Measurements from ENCODE around the gene EIF4G3. TPM values are rescaled to one million over a fixed set of nuclear protein-coding genes. Genes with fewer than 3 reads are reported as not detected.
"Not testable (repeated sequence)": the region's sequence is repeated elsewhere in the genome, so short reads cannot be mapped to it uniquely, and the experiment has no call there.

EIF4G3 gene
- total RNA-seq, 1 donor from 2014 or later, result 33.9 TPM

DNA sequence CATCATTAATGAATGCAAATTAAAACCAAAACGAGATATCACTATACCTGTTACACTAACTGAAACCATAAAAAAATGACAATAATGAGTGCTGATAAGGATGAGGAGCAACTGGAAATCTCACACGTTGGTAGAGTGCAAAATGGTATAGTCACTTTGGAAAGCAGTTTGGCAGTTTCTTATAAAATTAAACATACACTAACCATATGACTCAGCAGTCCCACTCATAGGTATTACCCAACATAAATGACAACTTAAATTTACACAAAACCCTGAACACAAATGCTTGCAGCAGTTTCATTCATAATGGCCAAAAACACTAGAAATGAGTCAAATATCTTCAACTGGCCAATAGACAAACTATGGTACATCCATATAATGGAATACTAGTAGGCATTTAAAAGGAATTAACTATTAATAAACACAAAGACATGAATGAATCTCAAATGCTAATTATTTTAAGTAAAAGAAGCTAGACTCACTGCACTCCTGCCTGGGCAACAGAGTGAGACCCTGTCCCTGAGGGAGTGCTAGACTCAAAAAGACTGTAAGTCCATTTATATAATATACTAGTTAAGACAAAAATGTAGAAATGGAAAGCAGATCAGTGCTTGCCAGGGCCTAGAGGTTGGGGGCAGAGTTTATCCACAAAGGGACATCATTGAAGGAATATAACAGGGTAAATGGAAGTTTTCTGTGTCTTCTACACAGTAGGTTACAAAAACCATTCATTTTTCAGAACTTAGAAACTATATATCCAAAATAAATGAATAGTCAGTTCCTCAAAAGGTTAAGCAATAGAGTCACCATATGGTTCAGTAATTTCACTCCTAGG, 77.4 kb downstream of the EIF4G3 start:
- Histone ChIP-seq H3K9me3 (replicated peaks) (no peaks in the 10 kb centered on the region), H3K27ac (replicated peaks) (no peak overlapping the region), H3K27me3 (ENCODE audit: low read depth) (no peaks in the 10 kb centered on the region), H3K36me3 (no peaks in the 10 kb centered on the region), H3K4me1 (peaks cover 5% of the 10 kb centered on the region), H3K4me3 (no peak overlapping the region)
- TF ChIP-seq, protein P1, sequence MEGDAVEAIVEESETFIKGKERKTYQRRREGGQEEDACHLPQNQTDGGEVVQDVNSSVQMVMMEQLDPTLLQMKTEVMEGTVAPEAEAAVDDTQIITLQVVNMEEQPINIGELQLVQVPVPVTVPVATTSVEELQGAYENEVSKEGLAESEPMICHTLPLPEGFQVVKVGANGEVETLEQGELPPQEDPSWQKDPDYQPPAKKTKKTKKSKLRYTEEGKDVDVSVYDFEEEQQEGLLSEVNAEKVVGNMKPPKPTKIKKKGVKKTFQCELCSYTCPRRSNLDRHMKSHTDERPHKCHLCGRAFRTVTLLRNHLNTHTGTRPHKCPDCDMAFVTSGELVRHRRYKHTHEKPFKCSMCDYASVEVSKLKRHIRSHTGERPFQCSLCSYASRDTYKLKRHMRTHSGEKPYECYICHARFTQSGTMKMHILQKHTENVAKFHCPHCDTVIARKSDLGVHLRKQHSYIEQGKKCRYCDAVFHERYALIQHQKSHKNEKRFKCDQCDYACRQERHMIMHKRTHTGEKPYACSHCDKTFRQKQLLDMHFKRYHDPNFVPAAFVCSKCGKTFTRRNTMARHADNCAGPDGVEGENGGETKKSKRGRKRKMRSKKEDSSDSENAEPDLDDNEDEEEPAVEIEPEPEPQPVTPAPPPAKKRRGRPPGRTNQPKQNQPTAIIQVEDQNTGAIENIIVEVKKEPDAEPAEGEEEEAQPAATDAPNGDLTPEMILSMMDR (IDR thresholded peaks at IDR 0.05; ENCODE audit: borderline replicate concordance), result no peak
- intact Hi-C loops (cut with micrococcal nuclease), result no loop called here
- no peak for DNase-seq

- TF ChIP-seq, protein P1 (IDR thresholded peaks at IDR 0.05; ENCODE audit: borderline replicate concordance), result no peak
- Histone ChIP-seq H3K4me1 (peaks cover 5% of the 10 kb centered on the region), H3K9me3 (replicated peaks) (no peaks in the 10 kb centered on the region), H3K4me3 (no peak overlapping the region), H3K27me3 (ENCODE audit: low read depth) (no peaks in the 10 kb centered on the region), H3K27ac (replicated peaks) (no peak overlapping the region), H3K36me3 (no peaks in the 10 kb centered on the region)
- intact Hi-C loops (cut with micrococcal nuclease), result no loop called here
- no peak for DNase-seq
Measured at GRCh38 chr1:21098186-21098915, 78.3 kb downstream of the EIF4G3 start.

DNA sequence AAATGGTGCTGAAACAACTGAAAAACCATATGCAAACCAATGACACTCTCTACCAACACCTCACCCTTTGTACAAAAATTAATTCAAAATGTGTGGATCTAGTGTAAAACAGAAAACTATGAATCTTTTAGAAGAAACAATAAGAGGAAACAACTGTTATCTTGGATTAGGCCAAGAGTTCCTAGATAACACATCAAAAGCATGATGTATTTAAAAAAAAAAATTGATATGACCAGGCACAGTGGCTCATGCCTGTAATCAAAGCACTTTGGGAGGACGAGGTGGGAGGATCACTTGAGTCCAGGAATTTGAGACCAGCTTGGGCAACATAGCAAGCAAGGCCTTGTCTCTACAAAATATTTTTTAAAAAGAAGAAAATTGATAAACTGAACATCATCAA, 79.0 kb downstream of the EIF4G3 start:
- no peak overlapping the region for H3K27ac ChIP-seq (replicated peaks)
- DNase-seq, result no peak
- intact Hi-C loops (cut with micrococcal nuclease), result no loop called here
- H3K36me3 ChIP-seq, result no peaks in the 10 kb centered on the region
- H3K4me3 ChIP-seq, result no peak overlapping the region
- TF ChIP-seq, protein P1 (IDR thresholded peaks at IDR 0.05; ENCODE audit: borderline replicate concordance), result no peak
- H3K4me1 ChIP-seq, result peaks cover 5% of the 10 kb centered on the region
- no peaks in the 10 kb centered on the region for H3K27me3 ChIP-seq (ENCODE audit: low read depth)
- H3K9me3 ChIP-seq (replicated peaks), result no peaks in the 10 kb centered on the region

DNA sequence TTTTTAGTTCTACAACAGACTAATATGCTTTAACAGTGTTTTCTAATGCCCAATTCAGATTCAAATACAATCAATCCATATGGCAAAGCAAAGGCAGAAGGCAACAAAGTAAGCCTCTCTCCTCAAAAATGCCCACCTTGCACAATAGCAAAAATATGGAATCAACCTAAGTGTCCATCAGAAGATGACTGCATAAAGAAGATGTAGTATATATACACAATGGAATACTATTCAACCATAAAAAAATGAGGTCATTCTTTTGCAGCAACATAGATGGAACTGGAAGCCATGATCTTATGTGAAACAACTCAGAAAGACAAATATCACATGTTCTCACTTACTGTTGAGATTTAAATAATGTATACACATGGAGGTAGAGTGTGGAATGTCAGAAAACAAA, 80.7 kb downstream of the EIF4G3 start:
- TF ChIP-seq, protein P1 (IDR thresholded peaks at IDR 0.05; ENCODE audit: borderline replicate concordance), result no peak
- H3K36me3 ChIP-seq, result no peaks in the 10 kb centered on the region
- H3K27me3 ChIP-seq (ENCODE audit: low read depth), result no peaks in the 10 kb centered on the region
- intact Hi-C loops (cut with micrococcal nuclease), result no loop called here
- H3K4me3 ChIP-seq, result no peak overlapping the region
- H3K9me3 ChIP-seq (replicated peaks), result no peaks in the 10 kb centered on the region
- H3K27ac ChIP-seq (replicated peaks), result no peak overlapping the region
- no peak for DNase-seq
- peaks cover 3% of the 10 kb centered on the region for H3K4me1 ChIP-seq

DNA sequence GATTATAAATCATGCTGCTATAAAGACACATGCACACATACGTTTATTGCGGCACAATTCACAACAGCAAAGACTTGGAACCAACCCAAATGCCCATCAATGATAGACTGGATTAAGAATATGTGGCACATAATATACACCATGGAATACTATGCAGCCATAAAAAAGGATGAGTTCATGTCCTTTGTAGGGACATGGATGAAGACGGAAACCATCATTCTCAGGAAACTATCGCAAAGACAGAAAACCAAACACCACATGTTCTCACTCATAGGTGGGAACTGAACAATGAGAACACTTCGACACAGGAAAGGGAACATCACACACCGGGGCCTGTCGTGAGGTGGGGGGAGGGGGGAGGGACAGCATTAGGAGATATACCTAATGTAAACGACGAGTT, 82.4 kb downstream of the EIF4G3 start:
- DNase-seq; H3K27ac ChIP-seq (replicated peaks); H3K9me3 ChIP-seq (replicated peaks); H3K36me3 ChIP-seq; H3K27me3 ChIP-seq (ENCODE audit: low read depth); intact Hi-C loops (cut with micrococcal nuclease); H3K4me3 ChIP-seq: not testable (repeated sequence)
- peaks cover 18% of the 10 kb centered on the region for H3K4me1 ChIP-seq

DNA sequence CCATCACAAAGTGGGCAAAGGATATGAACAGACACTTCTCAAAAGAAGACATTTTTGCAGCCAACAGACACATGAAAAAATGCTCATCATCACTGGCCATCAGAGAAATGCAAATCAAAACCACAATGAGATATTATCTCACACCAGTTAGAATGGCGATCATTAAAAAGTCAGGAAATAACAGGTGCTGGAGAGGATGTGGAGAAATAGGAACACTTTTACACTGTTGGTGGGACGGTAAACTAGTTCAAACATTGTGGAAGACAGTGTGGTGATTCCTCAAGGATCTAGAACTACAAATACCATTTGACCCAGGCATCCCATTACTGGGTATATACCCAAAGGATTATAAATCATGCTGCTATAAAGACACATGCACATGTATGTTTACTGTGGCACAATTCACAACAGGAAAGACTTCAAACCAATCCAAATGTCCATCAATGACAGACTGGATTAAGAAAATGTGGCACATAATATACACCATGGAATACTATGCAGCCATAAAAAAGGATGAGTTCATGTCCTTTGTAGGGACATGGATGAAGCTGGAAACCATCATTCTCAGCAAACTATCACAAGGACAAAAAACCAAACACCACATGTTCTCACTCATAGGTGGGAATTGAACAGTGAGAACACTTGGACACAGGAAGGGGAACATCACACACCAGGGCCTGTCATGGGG, 83.3 kb downstream of the EIF4G3 start:
- DNase-seq; intact Hi-C loops (cut with micrococcal nuclease); H3K4me3 ChIP-seq; H3K27me3 ChIP-seq (ENCODE audit: low read depth); H3K27ac ChIP-seq (replicated peaks); H3K9me3 ChIP-seq (replicated peaks); H3K36me3 ChIP-seq: not testable (repeated sequence)
- H3K4me1 ChIP-seq, result peaks cover 19% of the 10 kb centered on the region

DNA sequence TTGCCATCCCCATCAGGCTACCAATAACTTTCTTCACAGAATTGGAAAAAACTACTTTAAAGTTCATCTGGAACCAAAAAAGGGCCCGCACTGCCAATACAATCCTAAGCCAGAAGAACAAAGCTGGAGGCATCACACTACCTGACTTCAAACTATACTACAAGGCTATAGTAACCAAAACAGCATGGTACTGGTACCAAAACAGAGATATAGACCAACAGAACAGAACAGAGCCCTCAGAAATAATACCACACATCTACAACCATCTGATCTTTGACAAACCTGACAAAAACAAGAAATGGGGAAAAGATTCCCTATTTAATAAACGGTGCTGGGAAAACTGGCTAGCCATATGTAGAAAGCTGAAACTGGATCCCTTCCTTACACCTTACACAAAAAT, 84.2 kb downstream of the EIF4G3 start:
- H3K4me3 ChIP-seq; H3K9me3 ChIP-seq (replicated peaks); DNase-seq; intact Hi-C loops (cut with micrococcal nuclease); H3K27ac ChIP-seq (replicated peaks); H3K27me3 ChIP-seq (ENCODE audit: low read depth); H3K36me3 ChIP-seq: not testable (repeated sequence)
- peaks cover 19% of the 10 kb centered on the region for H3K4me1 ChIP-seq

DNA sequence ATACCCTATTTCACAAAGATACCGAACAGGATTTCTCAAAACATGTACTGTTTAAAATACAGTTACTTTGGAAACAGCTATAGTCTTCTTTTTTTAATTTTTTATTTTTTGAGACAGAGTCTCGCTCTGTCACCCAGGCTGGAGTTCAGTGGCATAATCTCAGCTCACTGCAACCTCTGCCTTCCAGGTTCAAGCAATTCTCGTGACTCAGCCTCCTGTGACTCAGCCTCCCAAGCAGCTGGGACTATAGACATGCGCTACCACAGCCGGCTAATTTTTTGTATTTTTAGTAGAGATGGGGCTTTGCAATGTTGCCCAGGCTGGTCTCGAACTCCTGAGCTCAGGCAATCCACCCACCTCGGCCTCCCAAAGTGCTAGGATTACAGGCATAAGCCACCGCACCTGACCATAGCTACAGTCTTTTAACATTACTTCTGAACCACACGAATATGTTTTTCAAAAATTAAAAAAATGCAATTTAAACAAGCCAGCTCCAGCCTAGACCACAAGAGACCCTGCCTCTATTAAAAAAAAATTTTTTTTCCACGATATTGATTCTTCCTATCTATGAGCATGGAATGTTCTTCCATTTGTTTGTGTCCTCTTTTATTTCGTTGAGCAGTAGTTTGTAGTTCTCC, 85.5 kb downstream of the EIF4G3 start:
- H3K36me3 ChIP-seq; H3K27me3 ChIP-seq (ENCODE audit: low read depth); intact Hi-C loops (cut with micrococcal nuclease); DNase-seq; H3K4me3 ChIP-seq; H3K9me3 ChIP-seq (replicated peaks): not testable (repeated sequence)
- Histone ChIP-seq H3K27ac (replicated peaks) (peak overlapping the region; percentile 25), H3K4me1 (peaks cover 19% of the 10 kb centered on the region)
